ENCODE data around the gene MDP1.

MDP1 gene

DNA sequence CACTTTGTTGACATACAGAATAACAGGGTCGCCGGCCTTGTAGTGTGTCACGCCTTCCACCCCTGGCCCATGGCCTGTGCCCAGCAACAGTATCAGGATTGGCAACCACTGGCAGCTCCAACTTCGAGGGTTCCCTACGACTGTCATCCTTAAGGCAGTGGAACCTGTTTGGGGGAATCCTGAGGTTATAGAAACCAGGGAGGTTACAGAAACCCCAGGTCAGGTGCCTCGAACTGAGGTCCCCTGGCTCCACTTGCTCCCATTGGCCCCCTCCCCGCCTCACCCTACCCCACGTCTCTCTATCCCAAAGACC is 21.0 kb downstream of the MDP1 start:
- TF ChIP-seq POLR2AphosphoS5 (IDR thresholded peaks at IDR 0.05; ENCODE audit: low read depth, low read length) = no peak
- TF ChIP-seq SPI1 (IDR thresholded peaks at IDR 0.05; ENCODE audit: low read depth, low read length) = no peak
- no peak for TF ChIP-seq POU2F2 (IDR thresholded peaks at IDR 0.05; ENCODE audit: low read depth, low read length)
- DNase-seq (ENCODE audit: insufficient read length, low spot score) (no peak), FAIRE-seq (no peak)

DNA sequence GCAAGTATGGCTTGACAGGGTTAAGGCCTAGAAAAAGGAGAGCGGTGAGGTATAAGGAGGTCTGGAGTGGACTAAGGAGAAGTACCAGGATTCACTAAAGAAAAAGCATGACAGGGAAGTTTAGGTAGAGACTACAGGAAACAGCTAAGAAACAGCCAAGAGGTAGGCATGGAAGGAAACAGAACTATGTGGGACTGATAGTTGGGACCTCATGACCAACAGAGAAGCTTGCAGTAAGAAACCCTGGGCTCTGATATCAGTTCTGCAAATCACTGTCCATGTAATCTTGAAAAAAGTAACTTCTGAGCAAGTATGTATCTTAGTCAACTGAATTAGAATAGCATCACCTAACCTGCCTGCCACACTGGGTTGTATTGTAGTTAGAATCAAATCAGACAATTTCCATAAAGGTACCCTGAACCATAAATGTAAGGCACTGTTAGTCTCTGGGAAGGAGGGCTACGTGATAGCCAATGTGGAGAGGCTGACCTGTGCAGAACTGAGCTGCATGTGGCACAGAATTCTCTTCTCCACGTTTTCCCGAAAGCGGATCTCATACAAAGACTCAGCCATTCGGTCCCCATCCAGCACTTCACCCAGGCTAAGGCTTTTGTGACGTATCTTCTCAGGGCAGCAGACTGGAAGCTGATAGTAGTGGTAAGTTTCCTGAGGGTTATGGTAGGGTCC is 21.5 kb downstream of the MDP1 start:
- no peak for FAIRE-seq
- TF ChIP-seq PAX5 (IDR thresholded peaks at IDR 0.05; ENCODE audit: insufficient read depth, low read length, severe bottlenecking) = no peak
- no peak for TF ChIP-seq TAF1 (IDR thresholded peaks at IDR 0.05; ENCODE audit: low read depth, low read length)
- no peak for TF ChIP-seq POLR2A (IDR thresholded peaks at IDR 0.05; ENCODE audit: low read depth, low read length)
- no peak for TF ChIP-seq POU2F2 (IDR thresholded peaks at IDR 0.05; ENCODE audit: low read depth, low read length)
- TF ChIP-seq SPI1 (IDR thresholded peaks at IDR 0.05; ENCODE audit: low read depth, low read length) = no peak
- TF ChIP-seq POLR2AphosphoS5 (IDR thresholded peaks at IDR 0.05; ENCODE audit: low read depth, low read length) = no peak

GRCh38 chr14:24192933-24193332 is 22.9 kb downstream of the MDP1 start:
- DNase-seq (ENCODE audit: insufficient read length, low spot score) (no peak), FAIRE-seq (no peak)
- TF ChIP-seq POLR2A (IDR thresholded peaks at IDR 0.05; ENCODE audit: low read depth, low read length) (no peak), TAF1 (IDR thresholded peaks at IDR 0.05; ENCODE audit: low read depth, low read length) (no peak), POU2F2 (IDR thresholded peaks at IDR 0.05; ENCODE audit: low read depth, low read length) (no peak), SPI1 (IDR thresholded peaks at IDR 0.05; ENCODE audit: low read depth, low read length) (no peak), PAX5 (IDR thresholded peaks at IDR 0.05; ENCODE audit: insufficient read depth, low read length, severe bottlenecking) (no peak), POLR2AphosphoS5 (IDR thresholded peaks at IDR 0.05; ENCODE audit: low read depth, low read length) (no peak)

More for the DNA sequence above, 21.5 kb downstream of the MDP1 start:
- DNase-seq (ENCODE audit: insufficient read length, low spot score) = no peak

- TF ChIP-seq PAX5 (IDR thresholded peaks at IDR 0.05; ENCODE audit: insufficient read depth, low read length, severe bottlenecking) (no peak), TAF1 (IDR thresholded peaks at IDR 0.05; ENCODE audit: low read depth, low read length) (no peak), POU2F2 (IDR thresholded peaks at IDR 0.05; ENCODE audit: low read depth, low read length) (no peak), SPI1 (IDR thresholded peaks at IDR 0.05; ENCODE audit: low read depth, low read length) (no peak), POLR2AphosphoS5 (IDR thresholded peaks at IDR 0.05; ENCODE audit: low read depth, low read length) (no peak), POLR2A (IDR thresholded peaks at IDR 0.05; ENCODE audit: low read depth, low read length) (no peak)
- DNase-seq (ENCODE audit: insufficient read length, low spot score) = no peak
- FAIRE-seq = no peak
Measured at GRCh38 chr14:24190416-24190815, 25.4 kb downstream of the MDP1 start.

DNA sequence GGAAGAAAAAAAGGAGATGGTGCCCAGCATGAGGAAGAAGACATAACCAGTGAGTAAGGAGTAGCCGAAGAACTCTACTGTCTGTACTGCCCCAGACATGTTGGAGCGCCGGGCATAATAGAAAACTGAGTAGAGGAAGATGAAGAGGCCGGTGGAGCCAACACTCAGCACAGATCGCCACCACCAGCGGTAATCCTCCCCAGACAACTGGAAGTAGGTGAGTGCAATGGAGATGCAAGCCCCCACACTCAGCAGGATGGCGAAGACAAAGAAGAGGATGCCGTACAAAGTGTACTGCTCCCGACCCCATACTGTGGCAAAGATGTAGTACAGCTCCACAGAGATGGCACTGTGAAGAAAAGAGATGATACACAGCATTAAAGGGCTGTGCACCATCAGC is 26.4 kb downstream of the MDP1 start:
- FAIRE-seq = no peak
- TF ChIP-seq POLR2AphosphoS5 (IDR thresholded peaks at IDR 0.05; ENCODE audit: low read depth, low read length) = no peak
- no peak for TF ChIP-seq PAX5 (IDR thresholded peaks at IDR 0.05; ENCODE audit: insufficient read depth, low read length, severe bottlenecking)
- no peak for TF ChIP-seq SPI1 (IDR thresholded peaks at IDR 0.05; ENCODE audit: low read depth, low read length)
- TF ChIP-seq POLR2A (IDR thresholded peaks at IDR 0.05; ENCODE audit: low read depth, low read length) = no peak
- no peak for DNase-seq (ENCODE audit: insufficient read length, low spot score)

- FAIRE-seq = no peak
- no peak for DNase-seq (ENCODE audit: insufficient read length, low spot score)
- TF ChIP-seq SPI1 (IDR thresholded peaks at IDR 0.05; ENCODE audit: low read depth, low read length) (no peak), POLR2A (IDR thresholded peaks at IDR 0.05; ENCODE audit: low read depth, low read length) (no peak), POU2F2 (IDR thresholded peaks at IDR 0.05; ENCODE audit: low read depth, low read length) (no peak), PAX5 (IDR thresholded peaks at IDR 0.05; ENCODE audit: insufficient read depth, low read length, severe bottlenecking) (no peak)
Measured at GRCh38 chr14:24189059-24189375, 26.8 kb downstream of the MDP1 start.

GRCh38 chr14:24188251-24189058 is 27.4 kb downstream of the MDP1 start, which contains the start of gene IPO4:
Gene IPO4, minus strand, starts transcription at chr14:24188816. Its CDS starts 29 bp downstream, at chr14:24188787.
- FAIRE-seq = peak; percentile 89
- DNase-seq (ENCODE audit: insufficient read length, low spot score) = peak; percentile 99
- TF ChIP-seq POLR2A (IDR thresholded peaks at IDR 0.05; ENCODE audit: low read depth, low read length) (peak; percentile 96), SPI1 (IDR thresholded peaks at IDR 0.05; ENCODE audit: low read depth, low read length) (peak; percentile 42), POU2F2 (IDR thresholded peaks at IDR 0.05; ENCODE audit: low read depth, low read length) (peak; percentile 92), PAX5 (IDR thresholded peaks at IDR 0.05; ENCODE audit: insufficient read depth, low read length, severe bottlenecking) (peak; percentile 32), TAF1 (IDR thresholded peaks at IDR 0.05; ENCODE audit: low read depth, low read length) (peak; percentile 73), POLR2AphosphoS5 (IDR thresholded peaks at IDR 0.05; ENCODE audit: low read depth, low read length) (peak; percentile 95)

DNA sequence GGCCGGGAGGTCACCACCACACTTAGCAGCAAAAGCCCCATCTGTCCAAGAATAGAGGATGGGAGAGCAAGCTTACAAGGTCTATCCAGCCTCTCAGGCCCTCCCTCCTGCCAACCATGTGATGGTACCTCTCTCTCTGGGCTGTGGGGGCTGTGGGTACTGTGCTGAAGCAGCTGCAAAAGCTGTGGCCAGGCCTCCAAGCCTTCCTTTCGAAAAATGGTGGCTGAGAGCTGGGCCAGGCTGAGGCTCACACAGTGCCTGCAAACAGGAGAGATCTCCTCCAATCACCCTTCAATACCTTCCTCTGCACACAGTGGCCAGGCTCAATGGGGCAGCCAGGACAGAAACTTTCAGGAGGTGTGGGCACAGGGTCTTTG is 28.3 kb downstream of the MDP1 start:
- DNase-seq (ENCODE audit: insufficient read length, low spot score) (no peak), FAIRE-seq (no peak)
- TF ChIP-seq POLR2A (IDR thresholded peaks at IDR 0.05; ENCODE audit: low read depth, low read length) (no peak), POU2F2 (IDR thresholded peaks at IDR 0.05; ENCODE audit: low read depth, low read length) (no peak), POLR2AphosphoS5 (IDR thresholded peaks at IDR 0.05; ENCODE audit: low read depth, low read length) (no peak), TAF1 (IDR thresholded peaks at IDR 0.05; ENCODE audit: low read depth, low read length) (no peak), PAX5 (IDR thresholded peaks at IDR 0.05; ENCODE audit: insufficient read depth, low read length, severe bottlenecking) (no peak), SPI1 (IDR thresholded peaks at IDR 0.05; ENCODE audit: low read depth, low read length) (no peak)

DNA sequence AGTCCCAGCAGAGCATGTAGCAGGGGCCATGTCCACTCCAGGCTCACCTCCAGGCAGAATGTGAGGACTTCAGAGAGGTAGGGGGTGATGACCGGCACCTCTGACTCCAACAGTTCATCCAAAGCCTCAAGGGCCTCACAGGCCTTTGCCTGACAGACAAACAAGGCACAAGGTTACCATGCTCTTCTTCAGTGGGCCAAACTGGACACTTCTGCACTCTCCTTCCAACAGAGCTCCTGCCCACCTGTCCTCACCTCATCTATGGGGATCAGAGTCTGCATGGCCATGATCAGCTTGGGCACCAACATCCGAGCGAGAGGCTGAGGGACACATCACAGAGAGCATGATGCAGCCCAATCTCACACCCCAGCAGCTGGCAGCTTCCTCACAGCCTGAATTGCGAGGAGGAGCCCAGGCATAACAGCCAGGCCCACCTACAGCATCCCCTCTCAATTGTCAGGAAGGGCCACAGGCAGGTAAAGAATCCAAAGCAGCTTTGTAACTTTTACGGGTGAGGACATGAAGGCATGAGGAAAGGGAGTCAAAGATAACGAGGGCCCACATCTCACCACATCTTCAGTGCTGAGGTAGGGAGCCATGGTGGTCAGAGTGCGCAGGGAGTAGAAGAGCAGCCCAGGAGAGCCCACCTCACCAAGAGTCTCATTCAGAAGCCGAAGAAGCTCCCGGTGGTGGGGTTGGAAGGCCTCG is 28.9 kb downstream of the MDP1 start:
- FAIRE-seq (no peak), DNase-seq (ENCODE audit: insufficient read length, low spot score) (no peak)
- TF ChIP-seq POU2F2 (IDR thresholded peaks at IDR 0.05; ENCODE audit: low read depth, low read length) = no peak
- TF ChIP-seq SPI1 (IDR thresholded peaks at IDR 0.05; ENCODE audit: low read depth, low read length) = no peak
- TF ChIP-seq POLR2A (IDR thresholded peaks at IDR 0.05; ENCODE audit: low read depth, low read length) = no peak
